NCI-H2029 (cell line): ENCODE results near the gene RNF43.
"Not testable (repeated sequence)": the region's sequence is repeated elsewhere in the genome, so short reads cannot be mapped to it uniquely, and the experiment has no call there.

Source experiments
- DNase-seq: peaks from one replicate; lab custom pipeline; 2025; lab: John Stamatoyannopoulos, UW

RNF43 gene

GRCh38 chr17:58409432-58409831 is 7.9 kb downstream of the RNF43 start:
- DNase-seq: no peak

- no peak for DNase-seq
These were observed 14.0 kb downstream of the RNF43 start for GRCh38 chr17:58403311-58403710.

- no peak for DNase-seq
These were observed 14.7 kb downstream of the RNF43 start for GRCh38 chr17:58402679-58403078.

GRCh38 chr17:58402047-58402446 is 15.3 kb downstream of the RNF43 start:
- no peak for DNase-seq

GRCh38 chr17:58401287-58401686 is 16.0 kb downstream of the RNF43 start:
- peak; percentile 26 for DNase-seq

- DNase-seq: no peak
These were observed 16.5 kb downstream of the RNF43 start for GRCh38 chr17:58400826-58401225.

GRCh38 chr17:58399974-58400373 is 17.4 kb downstream of the RNF43 start:
- DNase-seq: no peak

- DNase-seq: no peak
These were observed 18.6 kb downstream of the RNF43 start for GRCh38 chr17:58398574-58399266.

- DNase-seq: not testable (repeated sequence)
These were observed 19.9 kb downstream of the RNF43 start for GRCh38 chr17:58397421-58397820.

GRCh38 chr17:58396173-58396572 is 21.2 kb downstream of the RNF43 start:
- DNase-seq: no peak

GRCh38 chr17:58394534-58395223 is 22.7 kb downstream of the RNF43 start:
- DNase-seq: no peak

GRCh38 chr17:58391302-58391984 is 25.9 kb downstream of the RNF43 start:
- DNase-seq: peak; percentile 95

- no peak for DNase-seq
These were observed 26.4 kb downstream of the RNF43 start for GRCh38 chr17:58390884-58391283.

- no peak for DNase-seq
These were observed 28.8 kb downstream of the RNF43 start for GRCh38 chr17:58388302-58389190.

- DNase-seq: no peak
These were observed 29.5 kb downstream of the RNF43 start for GRCh38 chr17:58387834-58388233.

- DNase-seq: no peak
These were observed 30.6 kb downstream of the RNF43 start for GRCh38 chr17:58386708-58387107.

GRCh38 chr17:58385359-58385899 is 31.9 kb downstream of the RNF43 start:
- DNase-seq: no peak

- no peak for DNase-seq
These were observed 32.4 kb downstream of the RNF43 start for GRCh38 chr17:58384897-58385296.

- DNase-seq: no peak
These were observed 33.4 kb downstream of the RNF43 start for GRCh38 chr17:58383892-58384462.

- DNase-seq: no peak
These were observed 34.5 kb downstream of the RNF43 start for GRCh38 chr17:58382872-58383242.

- DNase-seq: no peak
These were observed 35.0 kb downstream of the RNF43 start for GRCh38 chr17:58382108-58382871.
